ENCODE data around the gene CA11.

Gene CA11

DNA sequence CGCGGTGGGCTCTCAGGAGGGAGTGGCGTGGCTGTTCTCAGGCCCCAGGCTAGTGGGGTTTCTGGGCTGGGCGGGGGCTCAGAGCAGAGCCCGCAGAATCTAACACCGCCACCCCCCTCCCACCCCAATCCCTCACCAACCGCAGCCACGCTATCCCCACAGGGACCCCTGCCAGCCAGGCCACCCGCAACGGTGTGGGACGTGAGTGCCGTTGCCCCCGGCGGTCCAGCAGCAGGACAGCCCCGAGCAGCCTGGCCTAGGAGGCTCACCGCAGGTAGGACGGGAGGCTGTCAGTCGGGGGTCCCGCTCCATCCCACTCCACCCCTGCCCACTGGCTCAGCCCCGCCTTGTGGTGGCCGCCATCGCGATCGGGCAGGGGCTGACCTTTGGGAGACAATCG lies 27.0 kb upstream of the CA11 start, which contains the start of gene NTN5:
Gene NTN5, minus strand, starts transcription at position 24 of the 400 bp plus-strand sequence. CDS start 2,031 bp downstream, outside the sequence.
- H3K27me3 ChIP-seq: no peaks in the 10 kb centered on the region
- H3K9me3 ChIP-seq: no peaks in the 10 kb centered on the region
- H3K36me3 ChIP-seq: no peaks in the 10 kb centered on the region
- H3K4me3 ChIP-seq (ENCODE audit: low read depth in 1 of 2, low read length in 1 of 2): no peak within 1 kb of the TSS
- TF ChIP-seq, protein P1, sequence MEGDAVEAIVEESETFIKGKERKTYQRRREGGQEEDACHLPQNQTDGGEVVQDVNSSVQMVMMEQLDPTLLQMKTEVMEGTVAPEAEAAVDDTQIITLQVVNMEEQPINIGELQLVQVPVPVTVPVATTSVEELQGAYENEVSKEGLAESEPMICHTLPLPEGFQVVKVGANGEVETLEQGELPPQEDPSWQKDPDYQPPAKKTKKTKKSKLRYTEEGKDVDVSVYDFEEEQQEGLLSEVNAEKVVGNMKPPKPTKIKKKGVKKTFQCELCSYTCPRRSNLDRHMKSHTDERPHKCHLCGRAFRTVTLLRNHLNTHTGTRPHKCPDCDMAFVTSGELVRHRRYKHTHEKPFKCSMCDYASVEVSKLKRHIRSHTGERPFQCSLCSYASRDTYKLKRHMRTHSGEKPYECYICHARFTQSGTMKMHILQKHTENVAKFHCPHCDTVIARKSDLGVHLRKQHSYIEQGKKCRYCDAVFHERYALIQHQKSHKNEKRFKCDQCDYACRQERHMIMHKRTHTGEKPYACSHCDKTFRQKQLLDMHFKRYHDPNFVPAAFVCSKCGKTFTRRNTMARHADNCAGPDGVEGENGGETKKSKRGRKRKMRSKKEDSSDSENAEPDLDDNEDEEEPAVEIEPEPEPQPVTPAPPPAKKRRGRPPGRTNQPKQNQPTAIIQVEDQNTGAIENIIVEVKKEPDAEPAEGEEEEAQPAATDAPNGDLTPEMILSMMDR (IDR thresholded peaks at IDR 0.05): no peak
- H3K27ac ChIP-seq: no peak within 1 kb of the TSS
- H3K4me1 ChIP-seq (ENCODE audit: control insufficient read depth in 1 of 2, insufficient read depth in 1 of 2, low read depth in 1 of 2, low read length in 1 of 2): no peaks in the 10 kb centered on the region

DNA sequence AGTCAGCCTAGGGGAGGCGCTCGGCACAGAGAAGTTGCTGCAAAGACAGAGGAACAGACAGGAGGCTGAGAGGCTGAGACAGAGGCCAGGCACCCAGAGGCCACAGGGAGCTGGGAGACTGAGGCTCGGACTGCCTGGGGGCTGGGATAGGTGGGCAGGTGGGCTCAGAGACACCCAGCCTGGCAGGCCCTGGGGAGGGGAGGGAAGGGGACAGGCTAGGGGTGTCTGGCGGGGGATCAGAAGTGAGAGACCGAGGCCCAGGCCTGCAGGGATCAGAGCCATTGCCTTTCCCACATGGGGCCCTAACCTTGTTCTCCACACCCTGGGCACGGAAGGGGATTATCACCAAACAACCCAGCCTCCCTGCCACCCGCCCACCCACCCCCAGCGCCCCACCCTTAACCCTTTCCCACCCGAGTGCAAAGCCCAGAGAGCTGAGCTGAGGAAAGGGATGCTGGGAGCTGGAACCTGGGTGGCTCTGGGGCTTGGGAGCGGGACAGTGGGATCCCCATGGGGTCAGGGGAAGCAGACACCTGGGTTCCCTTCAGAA lies 25.5 kb upstream of the CA11 start:
- H3K4me1 ChIP-seq (ENCODE audit: control insufficient read depth in 1 of 2, insufficient read depth in 1 of 2, low read depth in 1 of 2, low read length in 1 of 2): no peaks in the 10 kb centered on the region
- no peak overlapping the region for H3K4me3 ChIP-seq (ENCODE audit: low read depth in 1 of 2, low read length in 1 of 2)
- no peaks in the 10 kb centered on the region for H3K36me3 ChIP-seq
- no peaks in the 10 kb centered on the region for H3K9me3 ChIP-seq
- TF ChIP-seq, protein P1 (IDR thresholded peaks at IDR 0.05): no peak
- no peaks in the 10 kb centered on the region for H3K27me3 ChIP-seq
- H3K27ac ChIP-seq: no peak overlapping the region

DNA sequence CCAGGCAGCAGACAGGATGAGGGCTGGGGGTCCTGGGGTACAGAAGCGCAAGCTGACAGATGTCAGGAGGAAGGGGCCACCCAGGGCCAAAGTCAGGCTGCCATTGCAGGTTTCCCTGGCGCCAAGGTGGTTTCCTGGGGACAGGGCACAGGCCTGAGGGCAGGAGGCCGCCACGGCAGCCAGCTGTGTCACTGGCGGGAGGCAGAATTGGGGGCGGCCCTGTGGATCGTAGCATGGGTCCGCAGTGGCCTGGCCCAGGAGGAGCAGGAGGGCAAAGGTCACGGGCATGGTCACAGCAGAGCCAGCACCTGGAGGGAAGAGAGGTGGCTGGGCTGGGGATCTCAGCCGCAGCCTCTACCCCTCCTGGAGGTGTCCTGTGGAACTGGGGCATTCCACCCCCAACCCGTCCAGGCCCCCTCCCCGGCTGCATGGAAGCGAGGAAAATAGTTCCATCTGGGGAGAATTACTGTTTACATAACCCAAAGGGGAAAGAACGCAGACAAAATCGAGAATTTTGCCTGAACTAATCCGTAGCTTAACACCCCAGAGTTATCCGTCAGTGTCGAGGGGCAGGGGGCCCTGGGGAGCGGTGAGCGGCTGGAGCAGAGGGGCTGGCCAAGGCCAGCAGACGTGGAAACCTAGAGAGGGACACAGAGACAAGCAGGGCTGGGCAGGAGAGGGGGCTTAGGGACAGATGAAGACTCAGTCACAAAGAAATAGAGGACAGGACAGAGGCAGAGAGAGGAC lies 24.9 kb upstream of the CA11 start:
- TF ChIP-seq, protein P1 (IDR thresholded peaks at IDR 0.05): no peak

GRCh38 chr19:48669903-48670668 lies 24.1 kb upstream of the CA11 start:
- no peak overlapping the region for H3K4me3 ChIP-seq (ENCODE audit: low read depth in 1 of 2, low read length in 1 of 2)
- H3K9me3 ChIP-seq: no peaks in the 10 kb centered on the region
- H3K36me3 ChIP-seq: no peaks in the 10 kb centered on the region
- TF ChIP-seq, protein P1 (IDR thresholded peaks at IDR 0.05): no peak
- no peak overlapping the region for H3K27ac ChIP-seq
- H3K27me3 ChIP-seq: no peaks in the 10 kb centered on the region
- H3K4me1 ChIP-seq (ENCODE audit: control insufficient read depth in 1 of 2, insufficient read depth in 1 of 2, low read depth in 1 of 2, low read length in 1 of 2): no peaks in the 10 kb centered on the region

More for the DNA sequence above, 24.9 kb upstream of the CA11 start:
- no peak overlapping the region for H3K4me3 ChIP-seq (ENCODE audit: low read depth in 1 of 2, low read length in 1 of 2)
- no peak overlapping the region for H3K27ac ChIP-seq
- no peaks in the 10 kb centered on the region for H3K27me3 ChIP-seq
- no peaks in the 10 kb centered on the region for H3K36me3 ChIP-seq
- H3K4me1 ChIP-seq (ENCODE audit: control insufficient read depth in 1 of 2, insufficient read depth in 1 of 2, low read depth in 1 of 2, low read length in 1 of 2): no peaks in the 10 kb centered on the region
- no peaks in the 10 kb centered on the region for H3K9me3 ChIP-seq

DNA sequence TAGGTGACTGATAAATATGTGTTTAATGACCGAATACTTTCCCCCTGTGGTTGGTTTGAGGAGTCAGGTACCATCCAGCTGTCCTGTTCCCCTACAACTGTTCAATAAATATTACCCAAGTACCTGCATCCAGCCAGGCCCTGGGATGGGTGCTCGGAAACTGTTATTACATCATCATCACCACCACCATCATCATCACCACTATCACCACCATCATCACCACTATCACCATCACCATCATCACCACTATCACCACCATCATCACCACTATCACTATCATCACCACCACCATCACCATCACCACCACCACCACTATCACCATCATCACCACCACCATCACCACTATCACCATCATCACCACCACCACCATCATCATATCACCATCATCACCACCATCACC lies 22.8 kb upstream of the CA11 start:
- Histone ChIP-seq H3K9me3 (no peaks in the 10 kb centered on the region), H3K36me3 (no peaks in the 10 kb centered on the region), H3K27ac (no peak overlapping the region), H3K27me3 (no peaks in the 10 kb centered on the region), H3K4me3 (ENCODE audit: low read depth in 1 of 2, low read length in 1 of 2) (no peak overlapping the region), H3K4me1 (ENCODE audit: control insufficient read depth in 1 of 2, insufficient read depth in 1 of 2, low read depth in 1 of 2, low read length in 1 of 2) (no peaks in the 10 kb centered on the region)
- TF ChIP-seq, protein P1 (IDR thresholded peaks at IDR 0.05): no peak
